Panc1 (cell line): Measurements from ENCODE around the gene SLC9A9. TPM values are rescaled to one million over a fixed set of nuclear protein-coding genes. Genes with fewer than 3 reads are reported as not detected.

Experiments
- ATAC-seq: fragments of 200-7000 bp; cut with Tn5 transposase; 2 replicates; pipeline ENCODE4 v1.9.1; 2020; ENCODE audit warnings: mild to moderate bottlenecking, moderate library complexity
- BruUV-seq: library from RNA; stranded (reverse); fragments of 400-500 nt; replicated peaks from 2 replicates; lab custom pipeline; 2021; lab: Mats Ljungman, UMichigan
- CTCF ChIA-PET: fragments of 300-600 bp; sonication (Branson Sonifier 250); formaldehyde crosslinking; loops from one replicate; lab custom pipeline; 2022; ENCODE audit warnings: antibody characterized with exemption; lab: Charles Lee
- POLR2A ChIA-PET: fragments of 300-600 bp; sonication (Branson Sonifier 250); formaldehyde crosslinking; loops from one replicate; lab custom pipeline; 2022; ENCODE audit warnings: antibody characterized with exemption; lab: Charles Lee
- DNase-seq: peaks from one replicate; pipeline ENCODE4 v3.0.0-alpha.2; 2010; ENCODE audit warnings: low read depth, low spot score
- H3K27ac ChIP-seq: 2 replicates; pipeline ENCODE4 v1.5.1; 2011; ENCODE audit warnings: mild to moderate bottlenecking, low read length, inconsistent platforms
- H3K27me3 ChIP-seq: fragments of 200-500 bp; sonication (Bioruptor generic); 2 replicates; pipeline ENCODE4 v1.6.0; 2014; ENCODE audit warnings: low read length, inconsistent platforms; ENCODE audit not compliant: control insufficient read depth, insufficient read depth
- H3K36me3 ChIP-seq: fragments of 200-500 bp; sonication (Bioruptor generic); 2 replicates; pipeline ENCODE4 v1.5.1; 2014; ENCODE audit warnings: inconsistent platforms, mild to moderate bottlenecking, low read length, moderate library complexity; ENCODE audit not compliant: control insufficient read depth, insufficient read depth
- H3K4me1 ChIP-seq: 2 replicates; pipeline ENCODE4 v1.5.1; 2011; ENCODE audit warnings: inconsistent platforms, mild to moderate bottlenecking, low read length, moderate library complexity; ENCODE audit not compliant: control insufficient read depth, insufficient read depth
- H3K4me3 ChIP-seq, 2 experiments: 2 replicates each; pipeline ENCODE4 v1.5.1; 2011 to 2012; ENCODE audit warnings: low read depth in 2 of 2, low read length in 2 of 2, mild to moderate bottlenecking in 2 of 2, inconsistent platforms in 1 of 2, moderate library complexity in 1 of 2
- H3K9me3 ChIP-seq: fragments of 200-500 bp; sonication (Bioruptor generic); 2 replicates; pipeline ENCODE4 v1.5.1; 2014; ENCODE audit warnings: low read depth, mild to moderate bottlenecking, inconsistent platforms, low read length, moderate library complexity; ENCODE audit not compliant: control insufficient read depth, insufficient read depth
- POLR2AphosphoS5 ChIP-seq: IDR thresholded peaks from 2 replicates; pipeline ENCODE4 v1.6.1; 2012; ENCODE audit warnings: mild to moderate bottlenecking, low read depth, low read length, moderate library complexity
- SIN3A ChIP-seq: IDR thresholded peaks from 2 replicates; pipeline ENCODE4 v1.6.1; 2012; ENCODE audit warnings: low read depth, mild to moderate bottlenecking, low read length, moderate library complexity, borderline replicate concordance; ENCODE audit not compliant: insufficient read depth
- TCF7L2 ChIP-seq: IDR thresholded peaks from 2 replicates; pipeline ENCODE4 v1.6.1; 2011; ENCODE audit warnings: mild to moderate bottlenecking, low read depth, low read length, inconsistent platforms
- in situ Hi-C: cut with HindIII; loops from 2 replicates; pipeline ENCODE4 v1.10.0; 2016; ENCODE audit warnings: low sequenced_read_pairs, low pct_unique_long_range_greater_than_20kb
- intact Hi-C: fragments of 100-400 bp; cut with micrococcal nuclease; formaldehyde crosslinking; loops from one replicate; pipeline ENCODE4 v1.10.0; 2022; ENCODE audit not compliant: unreplicated experiment
- total RNA-seq: library from RNA; stranded (reverse); gene quantifications from one replicate; pipeline ENCODE4 v1.2.1, GENCODE V29; 2021; ENCODE audit not compliant: unreplicated experiment
- TF ChIP-seq, protein P1 (sequence below): fragments of 450-650 bp; IDR thresholded peaks from 2 replicates; pipeline ENCODE4 v1.5.1; 2017; ENCODE audit warnings: mild to moderate bottlenecking
- TF ChIP-seq, protein P2 (sequence below), 2 experiments: IDR thresholded peaks; 2 replicates each; pipeline ENCODE4 v1.6.1; 2011 to 2012; ENCODE audit warnings: low read depth in 2 of 2, control low read depth in 1 of 2, low read length in 1 of 2, mild to moderate bottlenecking in 1 of 2, moderate library complexity in 1 of 2; ENCODE audit not compliant: insufficient read depth in 1 of 2

Gene SLC9A9
- total RNA-seq, 1 experiment from 2014 or later, result not detected

DNA sequence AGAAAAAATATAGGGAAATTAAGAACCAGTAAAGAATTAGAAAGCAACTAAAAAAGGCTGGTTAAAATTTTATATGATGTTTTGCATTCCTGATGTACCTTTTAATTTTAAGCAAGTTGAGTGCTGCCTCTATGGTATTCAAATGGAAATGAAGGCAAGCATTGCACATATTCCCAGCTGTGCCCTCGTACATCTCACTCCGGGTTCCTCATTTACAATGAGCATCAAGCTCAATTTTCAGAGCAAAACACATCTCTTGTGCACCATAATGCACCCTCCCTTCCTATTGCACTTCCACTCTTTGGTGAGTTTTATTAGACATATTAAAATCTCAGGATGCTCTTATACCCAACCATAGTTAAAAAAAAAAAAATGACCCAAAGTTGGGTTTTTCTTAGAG, 460.8 kb downstream of the SLC9A9 start:
- DNase-seq, result no peak
- no peak overlapping the region for H3K4me3 ChIP-seq
- H3K9me3 ChIP-seq, result no peaks in the 10 kb centered on the region
- no TSS peak for BruUV-seq
- TF ChIP-seq, protein P1, sequence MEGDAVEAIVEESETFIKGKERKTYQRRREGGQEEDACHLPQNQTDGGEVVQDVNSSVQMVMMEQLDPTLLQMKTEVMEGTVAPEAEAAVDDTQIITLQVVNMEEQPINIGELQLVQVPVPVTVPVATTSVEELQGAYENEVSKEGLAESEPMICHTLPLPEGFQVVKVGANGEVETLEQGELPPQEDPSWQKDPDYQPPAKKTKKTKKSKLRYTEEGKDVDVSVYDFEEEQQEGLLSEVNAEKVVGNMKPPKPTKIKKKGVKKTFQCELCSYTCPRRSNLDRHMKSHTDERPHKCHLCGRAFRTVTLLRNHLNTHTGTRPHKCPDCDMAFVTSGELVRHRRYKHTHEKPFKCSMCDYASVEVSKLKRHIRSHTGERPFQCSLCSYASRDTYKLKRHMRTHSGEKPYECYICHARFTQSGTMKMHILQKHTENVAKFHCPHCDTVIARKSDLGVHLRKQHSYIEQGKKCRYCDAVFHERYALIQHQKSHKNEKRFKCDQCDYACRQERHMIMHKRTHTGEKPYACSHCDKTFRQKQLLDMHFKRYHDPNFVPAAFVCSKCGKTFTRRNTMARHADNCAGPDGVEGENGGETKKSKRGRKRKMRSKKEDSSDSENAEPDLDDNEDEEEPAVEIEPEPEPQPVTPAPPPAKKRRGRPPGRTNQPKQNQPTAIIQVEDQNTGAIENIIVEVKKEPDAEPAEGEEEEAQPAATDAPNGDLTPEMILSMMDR, result no peak
- TF ChIP-seq TCF7L2, result no peak
- H3K27me3 ChIP-seq, result no peaks in the 10 kb centered on the region
- intact Hi-C loops, result no loop called here
- no peaks in the 10 kb centered on the region for H3K4me1 ChIP-seq
- no peak overlapping the region for H3K27ac ChIP-seq
- no peaks in the 10 kb centered on the region for H3K36me3 ChIP-seq
- ChIA-PET POLR2A (no interaction called here), CTCF (no interaction called here)
- ATAC-seq, result no peak
- in situ Hi-C loops, result no loop called here

DNA sequence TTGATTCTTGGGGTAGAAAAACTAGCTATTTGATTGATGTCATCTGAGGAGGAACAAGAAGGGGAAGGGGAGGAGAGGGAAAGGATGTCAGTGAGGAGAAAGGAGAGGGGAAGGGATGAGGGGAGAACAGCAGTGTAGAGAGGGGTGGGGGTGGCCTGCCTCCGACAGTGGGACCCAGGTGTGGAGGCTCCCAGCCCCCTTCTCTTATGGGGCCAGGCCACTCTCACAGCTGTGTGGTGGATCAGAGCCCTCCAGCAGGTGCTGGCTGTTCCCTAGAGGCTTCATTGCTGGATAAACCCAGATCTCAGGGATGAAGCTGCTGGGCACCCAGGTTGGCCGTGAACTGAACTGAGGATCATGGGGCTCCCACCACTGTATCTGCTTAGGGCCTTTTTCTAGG, 464.2 kb downstream of the SLC9A9 start:
- intact Hi-C loops, result no loop called here
- Histone ChIP-seq H3K27me3 (no peaks in the 10 kb centered on the region), H3K9me3 (no peaks in the 10 kb centered on the region), H3K4me1 (no peaks in the 10 kb centered on the region), H3K4me3 (no peak overlapping the region), H3K36me3 (no peaks in the 10 kb centered on the region), H3K27ac (no peak overlapping the region)
- in situ Hi-C loops, result no loop called here
- DNase-seq (no peak), ATAC-seq (no peak)
- BruUV-seq, result no TSS peak
- CTCF ChIA-PET, result no interaction called here
- no peak for TF ChIP-seq SIN3A
- TF ChIP-seq POLR2AphosphoS5, result no peak
- TF ChIP-seq TCF7L2, result no peak
- TF ChIP-seq, protein P1, result no peak
- TF ChIP-seq, protein P2, sequence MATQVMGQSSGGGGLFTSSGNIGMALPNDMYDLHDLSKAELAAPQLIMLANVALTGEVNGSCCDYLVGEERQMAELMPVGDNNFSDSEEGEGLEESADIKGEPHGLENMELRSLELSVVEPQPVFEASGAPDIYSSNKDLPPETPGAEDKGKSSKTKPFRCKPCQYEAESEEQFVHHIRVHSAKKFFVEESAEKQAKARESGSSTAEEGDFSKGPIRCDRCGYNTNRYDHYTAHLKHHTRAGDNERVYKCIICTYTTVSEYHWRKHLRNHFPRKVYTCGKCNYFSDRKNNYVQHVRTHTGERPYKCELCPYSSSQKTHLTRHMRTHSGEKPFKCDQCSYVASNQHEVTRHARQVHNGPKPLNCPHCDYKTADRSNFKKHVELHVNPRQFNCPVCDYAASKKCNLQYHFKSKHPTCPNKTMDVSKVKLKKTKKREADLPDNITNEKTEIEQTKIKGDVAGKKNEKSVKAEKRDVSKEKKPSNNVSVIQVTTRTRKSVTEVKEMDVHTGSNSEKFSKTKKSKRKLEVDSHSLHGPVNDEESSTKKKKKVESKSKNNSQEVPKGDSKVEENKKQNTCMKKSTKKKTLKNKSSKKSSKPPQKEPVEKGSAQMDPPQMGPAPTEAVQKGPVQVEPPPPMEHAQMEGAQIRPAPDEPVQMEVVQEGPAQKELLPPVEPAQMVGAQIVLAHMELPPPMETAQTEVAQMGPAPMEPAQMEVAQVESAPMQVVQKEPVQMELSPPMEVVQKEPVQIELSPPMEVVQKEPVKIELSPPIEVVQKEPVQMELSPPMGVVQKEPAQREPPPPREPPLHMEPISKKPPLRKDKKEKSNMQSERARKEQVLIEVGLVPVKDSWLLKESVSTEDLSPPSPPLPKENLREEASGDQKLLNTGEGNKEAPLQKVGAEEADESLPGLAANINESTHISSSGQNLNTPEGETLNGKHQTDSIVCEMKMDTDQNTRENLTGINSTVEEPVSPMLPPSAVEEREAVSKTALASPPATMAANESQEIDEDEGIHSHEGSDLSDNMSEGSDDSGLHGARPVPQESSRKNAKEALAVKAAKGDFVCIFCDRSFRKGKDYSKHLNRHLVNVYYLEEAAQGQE (IDR thresholded peaks at IDR 0.05; ENCODE audit: insufficient read depth in 1 of 2, low read depth in 2 of 2, low read length in 1 of 2), result no peak
- POLR2A ChIA-PET, result no interaction called here

DNA sequence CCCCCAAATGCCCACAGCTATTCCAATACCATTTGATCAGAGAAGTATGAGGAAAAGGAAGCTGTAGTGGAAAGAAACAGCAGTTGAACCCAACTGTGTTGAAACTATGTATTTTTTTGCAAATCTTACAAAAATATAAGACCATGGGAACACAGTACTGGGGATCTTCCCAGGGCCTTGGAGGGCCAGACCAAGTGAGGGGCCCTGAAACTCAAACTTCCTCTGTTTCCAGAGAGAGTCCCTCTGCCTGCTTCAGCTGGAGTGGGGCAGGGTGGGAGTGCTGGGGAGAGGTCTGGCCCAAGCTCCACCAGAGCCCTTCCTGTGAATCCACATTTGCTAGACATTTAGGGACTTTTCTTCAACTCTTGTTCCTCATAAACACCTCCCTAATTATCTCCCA, 464.8 kb downstream of the SLC9A9 start:
- H3K27me3 ChIP-seq, result no peaks in the 10 kb centered on the region
- no peak overlapping the region for H3K27ac ChIP-seq
- POLR2A ChIA-PET, result no interaction called here
- CTCF ChIA-PET, result no interaction called here
- H3K9me3 ChIP-seq, result no peaks in the 10 kb centered on the region
- TF ChIP-seq, protein P1, result no peak
- TF ChIP-seq, protein P2 (IDR thresholded peaks at IDR 0.05; ENCODE audit: insufficient read depth in 1 of 2, low read depth in 2 of 2, low read length in 1 of 2), result no peak
- TF ChIP-seq POLR2AphosphoS5 (no peak), TCF7L2 (no peak), SIN3A (no peak)
- H3K36me3 ChIP-seq, result no peaks in the 10 kb centered on the region
- BruUV-seq, result no TSS peak
- ATAC-seq (no peak), DNase-seq (no peak)
- no peaks in the 10 kb centered on the region for H3K4me1 ChIP-seq
- intact Hi-C loops (no loop called here), in situ Hi-C loops (no loop called here)
- no peak overlapping the region for H3K4me3 ChIP-seq
